HFFc6 (cell line): ENCODE results near the gene PCSK7. TPM values are rescaled to one million over a fixed set of nuclear protein-coding genes. Genes with fewer than 3 reads are reported as not detected.

ENCODE experiments used
- DNase-seq: peaks from one replicate; pipeline ENCODE4 v3.0.0-alpha.2; 2018
- H3K27ac Mint-ChIP-seq: 2 replicates; pipeline ENCODE4 v1.8.0; 2020; ENCODE audit warnings: mild to moderate bottlenecking, mixed read lengths
- H3K27me3 Mint-ChIP-seq: 2 replicates; pipeline ENCODE4 v1.8.0; 2021; ENCODE audit warnings: mild to moderate bottlenecking, moderate library complexity, mixed read lengths; ENCODE audit not compliant: insufficient read depth
- H3K36me3 Mint-ChIP-seq: 2 replicates; pipeline ENCODE4 v1.8.0; 2021; ENCODE audit warnings: low read depth, mixed read lengths
- H3K4me1 Mint-ChIP-seq: 2 replicates; pipeline ENCODE4 v1.8.0; 2020; ENCODE audit warnings: low read depth, mixed read lengths
- H3K4me3 Mint-ChIP-seq: 2 replicates; pipeline ENCODE4 v1.8.0; 2020; ENCODE audit warnings: mild to moderate bottlenecking, moderate library complexity, mixed read lengths
- H3K9me3 Mint-ChIP-seq: 2 replicates; pipeline ENCODE4 v1.8.0; 2020; ENCODE audit warnings: mild to moderate bottlenecking, mixed read lengths
- total RNA-seq, 6 experiments: library from RNA; stranded (reverse); fragmentation: NEBNext Ultra II Directional; extraction: Animal tissue kit (Norgen Biotek cat#: 25700); gene quantifications; 2 replicates in 1 of 6; 3 replicates in 5 of 6; pipeline ENCODE4 v1.2.3, GENCODE V29; 2021
- TF ChIP-seq, protein P1 (sequence below): fragments of 200-600 bp; sonication (generic); IDR thresholded peaks from 2 replicates; pipeline ENCODE4 v1.5.0; 2021; ENCODE audit warnings: antibody characterized with exemption, mild to moderate bottlenecking

Gene PCSK7
- total RNA-seq, 6 experiments from 2014 or later = 64.1 to 73.6 (median 68.0) TPM

DNA sequence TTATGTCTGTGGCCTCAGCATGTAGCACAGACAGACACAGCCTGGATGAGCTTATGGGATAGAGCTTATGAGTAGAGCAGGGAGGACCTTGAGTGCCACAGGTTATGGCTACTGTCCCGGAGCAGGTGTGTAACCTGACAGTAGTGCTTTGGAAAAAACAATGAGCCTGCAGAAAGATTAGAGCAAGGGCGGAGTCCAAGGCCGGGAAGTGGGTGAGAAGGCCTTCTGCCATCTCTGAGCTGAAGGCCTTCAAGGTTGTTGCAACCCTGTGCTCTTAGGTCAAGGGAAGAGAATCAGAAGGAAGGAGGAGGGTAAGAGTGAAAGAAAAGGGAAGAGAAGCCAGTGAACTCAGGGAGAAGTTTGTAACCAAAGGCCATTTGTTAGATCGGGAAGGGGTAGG, 36.6 kb downstream of the PCSK7 start:
- Mint-ChIP-seq H3K27me3 (peaks cover 11% of the 10 kb centered on the region), H3K4me3 (no peak overlapping the region; the same call in 1 of the 2 replicates), H3K36me3 (peaks cover 19% of the 10 kb centered on the region), H3K4me1 (peaks cover 23% of the 10 kb centered on the region), H3K27ac (no peak overlapping the region), H3K9me3 (no peaks in the 10 kb centered on the region)
- DNase-seq = no peak
- TF ChIP-seq, protein P1, sequence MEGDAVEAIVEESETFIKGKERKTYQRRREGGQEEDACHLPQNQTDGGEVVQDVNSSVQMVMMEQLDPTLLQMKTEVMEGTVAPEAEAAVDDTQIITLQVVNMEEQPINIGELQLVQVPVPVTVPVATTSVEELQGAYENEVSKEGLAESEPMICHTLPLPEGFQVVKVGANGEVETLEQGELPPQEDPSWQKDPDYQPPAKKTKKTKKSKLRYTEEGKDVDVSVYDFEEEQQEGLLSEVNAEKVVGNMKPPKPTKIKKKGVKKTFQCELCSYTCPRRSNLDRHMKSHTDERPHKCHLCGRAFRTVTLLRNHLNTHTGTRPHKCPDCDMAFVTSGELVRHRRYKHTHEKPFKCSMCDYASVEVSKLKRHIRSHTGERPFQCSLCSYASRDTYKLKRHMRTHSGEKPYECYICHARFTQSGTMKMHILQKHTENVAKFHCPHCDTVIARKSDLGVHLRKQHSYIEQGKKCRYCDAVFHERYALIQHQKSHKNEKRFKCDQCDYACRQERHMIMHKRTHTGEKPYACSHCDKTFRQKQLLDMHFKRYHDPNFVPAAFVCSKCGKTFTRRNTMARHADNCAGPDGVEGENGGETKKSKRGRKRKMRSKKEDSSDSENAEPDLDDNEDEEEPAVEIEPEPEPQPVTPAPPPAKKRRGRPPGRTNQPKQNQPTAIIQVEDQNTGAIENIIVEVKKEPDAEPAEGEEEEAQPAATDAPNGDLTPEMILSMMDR = no peak

DNA sequence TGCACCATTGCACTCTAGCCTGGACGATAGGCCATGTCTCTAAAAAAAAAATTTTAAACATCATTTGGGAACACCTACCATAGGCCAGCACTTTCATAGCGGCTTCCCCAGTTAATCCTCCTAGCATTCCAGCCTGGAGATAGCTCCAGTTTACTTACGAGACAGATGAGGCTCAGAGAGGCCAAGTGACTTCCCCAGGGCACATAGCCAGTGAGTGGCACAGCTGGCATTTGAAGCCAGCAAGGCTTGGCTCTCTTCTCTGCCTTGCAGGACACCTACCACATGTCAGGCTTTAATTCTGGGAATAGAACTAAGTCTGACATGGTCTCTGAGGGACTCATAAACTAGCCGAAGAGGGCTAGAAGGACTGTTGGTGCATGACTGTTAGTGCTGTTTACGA, 37.6 kb downstream of the PCSK7 start:
- H3K9me3 Mint-ChIP-seq = no peaks in the 10 kb centered on the region
- TF ChIP-seq, protein P1 = no peak
- peaks cover 8% of the 10 kb centered on the region for H3K27me3 Mint-ChIP-seq
- H3K4me1 Mint-ChIP-seq = peaks cover 18% of the 10 kb centered on the region
- H3K27ac Mint-ChIP-seq = no peak overlapping the region
- DNase-seq = no peak
- no peak overlapping the region for H3K4me3 Mint-ChIP-seq
- peaks cover 14% of the 10 kb centered on the region for H3K36me3 Mint-ChIP-seq

DNA sequence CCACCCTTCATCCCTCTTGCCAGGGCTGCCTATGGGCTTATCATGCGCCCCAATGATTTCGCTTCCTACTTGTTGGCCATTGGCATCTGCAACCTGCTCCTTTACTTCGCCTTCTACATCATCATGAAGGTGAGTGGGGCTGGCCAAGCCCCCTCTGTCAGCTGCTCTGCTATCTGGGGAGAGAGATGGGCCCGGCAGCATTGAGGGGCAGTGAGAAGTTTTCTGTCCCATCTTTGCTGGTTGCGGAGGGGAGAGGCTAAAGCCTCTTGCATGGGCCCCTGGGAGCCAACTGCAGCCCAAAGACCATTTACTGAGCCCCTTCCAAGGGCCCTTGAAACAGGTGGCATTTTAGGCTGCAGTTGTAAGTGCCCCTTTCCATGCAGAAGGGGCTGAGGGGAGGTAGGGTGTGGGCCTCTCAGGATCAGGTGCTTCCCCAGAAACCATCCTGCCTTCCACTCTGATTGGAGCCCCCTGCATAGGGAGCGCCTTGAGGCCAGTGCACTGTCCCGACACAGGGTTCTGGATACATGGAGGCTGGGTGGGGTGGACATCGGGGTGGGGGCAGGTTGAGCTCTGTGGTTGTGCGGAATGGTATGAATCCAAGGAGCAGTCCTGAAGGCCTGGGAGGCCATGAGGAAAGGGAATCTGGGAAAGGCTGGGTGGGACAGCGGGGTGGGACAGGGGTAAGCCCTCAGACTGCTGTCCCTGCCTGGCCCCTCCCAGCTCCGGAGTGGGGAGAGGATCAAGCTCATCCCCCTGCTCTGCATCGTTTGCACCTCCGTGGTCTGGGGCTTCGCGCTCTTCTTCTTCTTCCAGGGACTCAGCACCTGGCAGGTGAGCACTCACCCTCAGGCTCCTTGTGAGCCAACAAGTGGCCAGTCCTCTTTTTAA, 38.5 kb downstream of the PCSK7 start:
- Mint-ChIP-seq H3K4me1 (peaks cover 12% of the 10 kb centered on the region), H3K9me3 (no peaks in the 10 kb centered on the region), H3K36me3 (peaks cover 14% of the 10 kb centered on the region), H3K27me3 (peaks cover 8% of the 10 kb centered on the region; the same call in 1 of the 2 replicates), H3K4me3 (no peak overlapping the region), H3K27ac (peak overlapping the region; percentile 29; the same call in 1 of the 2 replicates)
- no peak for DNase-seq
- TF ChIP-seq, protein P1 = no peak

DNA sequence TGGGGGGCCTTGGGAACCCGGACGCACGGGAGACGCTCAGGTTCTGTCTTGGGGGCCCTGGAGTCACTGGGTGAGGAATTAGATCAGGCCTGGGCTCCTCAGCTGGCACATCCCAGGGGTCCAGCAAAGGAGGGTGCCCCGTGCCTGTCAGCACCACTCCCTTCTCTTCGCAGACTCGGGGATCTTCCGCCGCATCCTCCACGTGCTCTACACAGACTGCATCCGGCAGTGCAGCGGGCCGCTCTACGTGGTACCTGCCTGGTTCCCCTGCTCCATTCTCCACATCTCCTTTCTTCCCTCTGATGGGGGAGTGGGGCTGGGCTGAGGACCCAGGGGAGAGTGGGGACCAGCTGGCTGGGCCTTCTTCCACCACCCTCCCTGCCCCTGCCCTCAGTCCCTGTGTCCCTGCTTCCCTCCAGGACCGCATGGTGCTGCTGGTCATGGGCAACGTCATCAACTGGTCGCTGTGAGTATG, 39.4 kb downstream of the PCSK7 start:
- Mint-ChIP-seq H3K9me3 (no peaks in the 10 kb centered on the region), H3K27ac (no peak overlapping the region), H3K4me1 (peaks cover 3% of the 10 kb centered on the region), H3K4me3 (no peak overlapping the region), H3K27me3 (peaks cover 8% of the 10 kb centered on the region; the same call in 1 of the 2 replicates), H3K36me3 (peaks cover 14% of the 10 kb centered on the region)
- TF ChIP-seq, protein P1 = no peak
- no peak for DNase-seq

DNA sequence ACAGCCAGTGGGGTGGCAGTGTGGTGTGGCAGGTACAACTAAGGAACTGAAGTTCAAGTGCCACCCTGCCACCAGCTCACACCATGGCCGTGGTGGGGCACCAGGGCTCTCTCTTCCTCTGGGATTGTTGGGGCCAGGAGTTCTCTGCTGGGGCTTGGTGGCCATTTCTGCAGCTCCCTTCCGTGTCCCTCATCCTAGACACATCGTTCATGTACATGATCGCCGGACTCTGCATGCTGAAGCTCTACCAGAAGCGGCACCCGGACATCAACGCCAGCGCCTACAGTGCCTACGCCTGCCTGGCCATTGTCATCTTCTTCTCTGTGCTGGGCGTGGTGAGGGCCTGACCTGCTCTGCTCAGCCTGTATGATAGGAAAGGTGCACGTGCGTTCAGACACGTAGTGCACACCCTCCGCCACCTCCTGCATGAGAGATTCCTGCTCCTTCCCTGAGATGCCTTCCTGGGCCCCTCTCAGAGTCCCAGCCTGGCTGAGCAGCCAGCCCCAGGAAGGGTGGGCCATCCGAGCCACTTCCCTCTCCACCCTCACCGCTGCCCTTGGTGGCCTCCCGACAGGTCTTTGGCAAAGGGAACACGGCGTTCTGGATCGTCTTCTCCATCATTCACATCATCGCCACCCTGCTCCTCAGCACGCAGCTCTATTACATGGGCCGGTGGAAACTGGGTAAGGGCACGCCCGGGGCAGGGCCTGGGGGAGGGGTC, 40.0 kb downstream of the PCSK7 start:
- Mint-ChIP-seq H3K27me3 (peaks cover 8% of the 10 kb centered on the region), H3K36me3 (peaks cover 14% of the 10 kb centered on the region), H3K9me3 (no peaks in the 10 kb centered on the region), H3K4me3 (no peak overlapping the region), H3K4me1 (no peaks in the 10 kb centered on the region), H3K27ac (no peak overlapping the region)
- no peak for DNase-seq
- TF ChIP-seq, protein P1 = no peak
